Cardiac fibroblast (primary cell): ENCODE data around the gene SYCE1.

Experiments
- DNase-seq, 2 donors: peaks; one replicate each; pipeline versions ENCODE4 v3.0.0 to v3.0.0-alpha.2; 2010; ENCODE audit warnings: low read depth in 2 of 2
- H3K4me3 ChIP-seq, 2 donors: replicated peaks in 1 of 2; 1 replicate in 1 of 2; 2 replicates in 1 of 2; pipeline ENCODE4 v1.5.1; 2011; ENCODE audit warnings: low read depth in 2 of 2, low read length in 2 of 2, mild to moderate bottlenecking in 2 of 2, moderate library complexity in 1 of 2
- CTCF ChIP-seq: IDR thresholded peaks from one replicate; pipeline ENCODE4 v1.5.1; 2011; ENCODE audit warnings: low read depth, mild to moderate bottlenecking, low read length, inconsistent platforms

Gene SYCE1

DNA sequence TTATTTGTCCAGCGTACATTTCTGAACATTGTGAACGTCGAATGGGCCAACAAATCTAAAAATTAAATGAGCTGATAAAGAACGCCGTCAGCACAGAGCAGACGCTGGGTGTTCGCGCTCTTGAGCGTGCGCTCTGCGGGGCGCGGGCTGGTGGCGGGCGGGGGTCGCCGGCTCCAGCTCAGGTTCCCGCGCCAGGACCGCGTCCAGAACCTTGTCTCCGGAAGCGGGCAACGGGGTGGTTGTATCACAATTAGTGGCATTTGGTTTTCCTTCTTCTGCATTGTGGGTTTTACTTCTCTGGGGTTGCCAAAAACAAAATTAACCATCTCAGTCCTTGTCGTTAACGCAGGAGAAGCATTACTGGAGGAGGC, 35.8 kb downstream of the SYCE1 start:
- DNase-seq = no peak
- H3K4me3 ChIP-seq = no peak overlapping the region
- no peak for TF ChIP-seq CTCF

DNA sequence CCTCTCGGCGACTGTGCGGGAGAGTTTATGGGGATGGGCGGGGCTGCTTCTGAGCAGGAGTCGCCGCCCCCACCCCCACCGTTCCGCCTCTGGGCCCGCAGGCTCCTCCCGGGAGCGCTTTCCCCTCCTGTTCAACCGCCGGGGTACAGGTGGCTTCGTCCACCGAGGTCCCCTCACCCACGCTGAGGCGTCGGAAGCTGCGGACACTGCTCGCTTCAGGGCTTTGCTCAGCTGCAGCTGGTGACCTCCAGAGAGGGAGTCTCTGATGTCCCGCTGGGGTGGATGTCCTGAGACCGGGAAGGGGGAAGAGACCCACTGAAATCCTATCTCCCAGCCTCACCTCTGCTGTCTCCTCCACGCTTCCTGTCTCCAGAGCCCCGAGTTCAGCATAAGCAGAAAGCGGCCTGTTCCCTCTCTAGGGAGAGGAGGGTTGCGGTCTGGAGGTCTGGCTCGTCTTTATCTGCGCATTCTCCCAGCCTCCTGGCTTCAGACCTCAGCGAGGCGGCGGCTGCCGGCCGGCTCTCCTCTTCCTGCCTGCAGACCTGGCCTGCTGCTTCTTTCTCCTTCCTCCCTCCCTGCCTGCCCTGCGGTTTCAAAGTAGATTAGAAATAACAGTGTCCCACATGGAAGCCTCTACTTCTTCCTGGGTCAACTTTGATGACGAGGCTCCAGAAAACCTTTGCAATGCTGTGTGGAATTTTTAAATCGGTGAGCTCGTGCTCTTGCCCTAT, 36.4 kb downstream of the SYCE1 start:
- TF ChIP-seq CTCF = no peak
- no peak overlapping the region for H3K4me3 ChIP-seq
- peak in 1 of 2 donors; percentile 29 for DNase-seq

- DNase-seq = no peak
- no peak for TF ChIP-seq CTCF
- H3K4me3 ChIP-seq = no peak overlapping the region
Observed at GRCh38 chr10:133528296-133528844, 37.0 kb downstream of the SYCE1 start.

DNA sequence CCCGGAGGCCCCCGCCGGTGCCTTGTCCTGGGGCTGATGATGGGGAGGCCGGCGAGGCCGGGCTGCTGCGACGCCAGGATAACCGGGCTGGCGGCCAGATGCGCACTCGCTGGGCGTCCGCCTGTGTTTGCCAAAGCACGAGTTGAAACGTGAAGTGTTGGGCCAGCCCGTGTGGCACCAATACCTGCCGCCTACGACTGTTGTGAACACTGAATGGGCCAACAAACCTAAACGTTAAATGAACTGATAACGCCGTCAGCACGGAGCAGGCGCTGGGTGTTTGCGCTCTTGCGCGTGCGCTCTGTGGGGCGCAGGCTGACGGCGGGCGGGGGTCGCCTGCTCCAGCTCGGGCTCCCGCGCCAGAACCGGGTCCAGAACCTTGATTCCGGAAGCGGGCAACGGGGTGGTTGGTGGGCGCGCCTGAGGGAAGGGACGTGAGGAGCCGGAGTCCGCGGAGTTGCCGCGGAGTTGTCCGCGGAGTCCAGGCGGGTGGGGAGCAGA, 37.6 kb downstream of the SYCE1 start:
- no peak for TF ChIP-seq CTCF
- H3K4me3 ChIP-seq = no peak overlapping the region
- no peak for DNase-seq

GRCh38 chr10:133526957-133527588, 38.3 kb downstream of the SYCE1 start, which contains the start of gene CYP2E1:
TSS of gene CYP2E1 (plus strand) at chr10:133527363. CDS start at chr10:133527396, 33 bp downstream.
- TF ChIP-seq CTCF = no peak
- no peak for DNase-seq
- no peak within 1 kb of the TSS for H3K4me3 ChIP-seq

- no peak for TF ChIP-seq CTCF
Observed at GRCh38 chr10:133525444-133525843, 39.9 kb downstream of the SYCE1 start.

More at GRCh38 chr10:133525444-133525843, 39.9 kb downstream of the SYCE1 start:
- H3K4me3 ChIP-seq = no peak overlapping the region
- DNase-seq = no peak
